ENCODE data around the gene CLDN2. TPM values are rescaled to one million over a fixed set of nuclear protein-coding genes. Genes with fewer than 3 reads are reported as not detected.

CLDN2 gene
- total RNA-seq, 4 donors from 2014 or later: 0.11 to 0.17 TPM; not detected in 2

DNA sequence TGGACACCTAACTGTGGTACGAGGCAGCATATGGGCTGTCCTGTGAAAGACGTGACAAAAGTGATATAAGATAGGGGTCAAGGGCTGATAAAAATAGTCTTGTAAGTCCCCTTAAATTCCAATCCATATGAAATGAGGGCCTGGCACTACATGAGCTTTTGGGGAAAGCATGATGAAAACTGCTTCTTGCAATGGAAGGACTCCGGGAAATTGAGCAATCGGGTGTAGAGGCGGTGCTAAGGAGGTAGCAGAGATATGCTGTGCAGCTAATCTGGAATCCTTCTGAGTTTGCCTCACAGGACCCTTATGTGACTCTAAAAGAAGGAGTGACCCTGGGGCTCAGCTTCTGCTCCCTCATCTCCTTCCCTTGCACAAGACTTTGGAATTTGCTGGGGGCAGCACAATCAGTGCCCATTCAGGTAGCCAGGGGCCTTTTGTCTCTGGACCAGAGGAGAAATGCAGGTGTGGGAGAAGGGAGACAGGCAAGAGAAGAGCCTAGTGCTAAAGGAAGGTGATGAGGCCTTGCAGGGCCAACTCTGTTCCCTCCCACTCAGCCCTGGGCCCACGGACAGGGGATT lies 12.8 kb downstream of the CLDN2 start:
- intact Hi-C loops (cut with DNase I): no loop called here
- Histone ChIP-seq H3K27me3 (no peaks in the 10 kb centered on the region), H3K36me3 (peaks cover 0 to 3% (median under 1%) of the 10 kb centered on the region in 4 donors), H3K27ac (replicated peaks in 1 of 4) (no peak overlapping the region), H3K9me3 (no peaks in the 10 kb centered on the region), H3K4me3 (no peak overlapping the region), H3K4me1 (no peaks in the 10 kb centered on the region)
- TF ChIP-seq, protein P1, sequence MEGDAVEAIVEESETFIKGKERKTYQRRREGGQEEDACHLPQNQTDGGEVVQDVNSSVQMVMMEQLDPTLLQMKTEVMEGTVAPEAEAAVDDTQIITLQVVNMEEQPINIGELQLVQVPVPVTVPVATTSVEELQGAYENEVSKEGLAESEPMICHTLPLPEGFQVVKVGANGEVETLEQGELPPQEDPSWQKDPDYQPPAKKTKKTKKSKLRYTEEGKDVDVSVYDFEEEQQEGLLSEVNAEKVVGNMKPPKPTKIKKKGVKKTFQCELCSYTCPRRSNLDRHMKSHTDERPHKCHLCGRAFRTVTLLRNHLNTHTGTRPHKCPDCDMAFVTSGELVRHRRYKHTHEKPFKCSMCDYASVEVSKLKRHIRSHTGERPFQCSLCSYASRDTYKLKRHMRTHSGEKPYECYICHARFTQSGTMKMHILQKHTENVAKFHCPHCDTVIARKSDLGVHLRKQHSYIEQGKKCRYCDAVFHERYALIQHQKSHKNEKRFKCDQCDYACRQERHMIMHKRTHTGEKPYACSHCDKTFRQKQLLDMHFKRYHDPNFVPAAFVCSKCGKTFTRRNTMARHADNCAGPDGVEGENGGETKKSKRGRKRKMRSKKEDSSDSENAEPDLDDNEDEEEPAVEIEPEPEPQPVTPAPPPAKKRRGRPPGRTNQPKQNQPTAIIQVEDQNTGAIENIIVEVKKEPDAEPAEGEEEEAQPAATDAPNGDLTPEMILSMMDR (IDR thresholded peaks at IDR 0.05): no peak
- TF ChIP-seq POLR2AphosphoS5 (IDR thresholded peaks at IDR 0.05) (no peak), POLR2A (IDR thresholded peaks at IDR 0.05; ENCODE audit: low read depth) (no peak), EP300 (IDR thresholded peaks at IDR 0.05) (no peak)
- no peak for DNase-seq (ENCODE audit: extremely low spot score)
- 86% methylated on average over 6 of the region's 6 CpGs for WGBS

DNA sequence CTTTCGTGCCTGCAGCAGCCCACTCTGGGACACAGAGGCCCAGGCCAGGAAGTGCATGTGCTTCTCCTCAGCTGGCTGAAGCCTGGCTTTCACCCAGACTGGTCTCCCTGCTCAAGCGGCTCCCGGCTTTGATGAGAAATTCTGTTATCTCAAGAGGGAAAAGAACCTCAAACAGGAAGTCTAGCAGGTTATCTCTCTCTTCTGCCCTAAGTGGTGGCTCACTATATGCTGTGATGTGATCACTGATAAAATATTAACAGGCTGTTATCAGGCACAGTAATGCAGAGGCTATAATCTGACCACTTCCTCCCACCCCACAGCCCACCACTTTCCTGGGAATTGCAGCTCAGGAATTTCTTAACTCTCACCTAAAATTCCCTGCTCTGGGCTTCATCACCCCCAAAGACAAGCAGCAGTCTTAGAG lies 13.3 kb downstream of the CLDN2 start:
- peaks cover 0 to 3% (median 1%) of the 10 kb centered on the region in 4 donors for H3K36me3 ChIP-seq
- H3K27ac ChIP-seq (replicated peaks in 1 of 4): no peak overlapping the region
- intact Hi-C loops (cut with DNase I): no loop called here
- H3K27me3 ChIP-seq: no peaks in the 10 kb centered on the region
- no peaks in the 10 kb centered on the region for H3K4me1 ChIP-seq
- WGBS: 63% methylated on average over 3 of the region's 3 CpGs
- H3K4me3 ChIP-seq: no peak overlapping the region
- H3K9me3 ChIP-seq: no peaks in the 10 kb centered on the region
- DNase-seq (ENCODE audit: extremely low spot score): no peak
- TF ChIP-seq POLR2A (IDR thresholded peaks at IDR 0.05; ENCODE audit: low read depth) (no peak), POLR2AphosphoS5 (IDR thresholded peaks at IDR 0.05) (no peak), EP300 (IDR thresholded peaks at IDR 0.05) (no peak)
- TF ChIP-seq, protein P1 (IDR thresholded peaks at IDR 0.05): no peak

DNA sequence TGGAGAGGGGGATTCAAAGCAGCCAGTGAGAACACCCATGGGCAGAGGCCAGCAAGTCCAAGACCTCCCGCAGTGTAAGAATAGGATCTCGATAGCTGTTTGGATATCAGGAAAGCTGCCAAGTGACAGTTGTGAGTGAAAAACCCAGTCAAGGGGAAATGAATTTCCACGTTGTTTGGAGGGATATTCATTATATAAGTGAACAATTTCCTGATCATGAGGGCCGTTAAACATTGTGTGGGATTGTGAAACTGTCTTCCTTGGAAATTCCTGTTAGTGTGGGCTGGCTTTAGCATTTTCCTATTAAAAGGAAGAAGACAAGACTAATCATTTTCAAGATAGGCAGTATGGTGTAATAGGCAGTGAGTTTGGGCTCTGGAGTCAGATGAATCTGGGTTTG lies 15.0 kb downstream of the CLDN2 start:
- Histone ChIP-seq H3K4me3 (no peak overlapping the region), H3K27ac (replicated peaks in 1 of 4) (no peak overlapping the region), H3K9me3 (no peaks in the 10 kb centered on the region), H3K36me3 (peaks cover 0 to 9% (median 1%) of the 10 kb centered on the region in 4 donors), H3K27me3 (no peaks in the 10 kb centered on the region), H3K4me1 (no peaks in the 10 kb centered on the region)
- DNase-seq (ENCODE audit: extremely low spot score): no peak
- 61% methylated on average over 4 of the region's 4 CpGs for WGBS
- intact Hi-C loops (cut with DNase I): no loop called here
- TF ChIP-seq EP300 (IDR thresholded peaks at IDR 0.05): no peak
- no peak for TF ChIP-seq POLR2A (IDR thresholded peaks at IDR 0.05; ENCODE audit: low read depth)
- TF ChIP-seq, protein P1 (IDR thresholded peaks at IDR 0.05): no peak
- TF ChIP-seq POLR2AphosphoS5 (IDR thresholded peaks at IDR 0.05): no peak

DNA sequence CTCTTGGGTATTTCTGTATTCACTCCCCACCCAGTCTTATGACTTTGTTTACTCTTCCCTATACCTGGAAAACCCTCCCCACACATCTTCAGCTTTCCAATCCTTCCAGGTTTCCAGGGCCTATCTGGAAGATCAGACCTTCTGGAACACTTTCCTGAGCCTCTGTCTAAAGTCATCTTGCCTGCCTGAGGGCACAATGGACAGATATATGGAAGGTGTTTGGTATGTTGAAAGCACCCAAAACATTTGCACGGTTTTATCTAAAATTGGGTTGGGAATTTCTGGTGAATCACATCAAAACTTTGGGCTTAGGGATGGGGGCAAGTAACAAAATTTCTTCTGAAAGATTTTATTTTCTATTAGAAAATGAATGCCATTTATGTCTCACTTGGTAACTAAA lies 16.0 kb downstream of the CLDN2 start:
- intact Hi-C loops (cut with DNase I): no loop called here
- Histone ChIP-seq H3K36me3 (peaks cover 0 to 9% (median 5%) of the 10 kb centered on the region in 4 donors), H3K4me3 (no peak overlapping the region), H3K9me3 (no peaks in the 10 kb centered on the region), H3K27ac (replicated peaks in 1 of 4) (no peak overlapping the region), H3K4me1 (no peaks in the 10 kb centered on the region), H3K27me3 (no peaks in the 10 kb centered on the region)
- 25% methylated on average over 1 of the region's 1 CpG for WGBS
- TF ChIP-seq EP300 (IDR thresholded peaks at IDR 0.05) (no peak), POLR2A (IDR thresholded peaks at IDR 0.05; ENCODE audit: low read depth) (no peak), POLR2AphosphoS5 (IDR thresholded peaks at IDR 0.05) (no peak)
- TF ChIP-seq, protein P1 (IDR thresholded peaks at IDR 0.05): no peak
- no peak for DNase-seq (ENCODE audit: extremely low spot score)

DNA sequence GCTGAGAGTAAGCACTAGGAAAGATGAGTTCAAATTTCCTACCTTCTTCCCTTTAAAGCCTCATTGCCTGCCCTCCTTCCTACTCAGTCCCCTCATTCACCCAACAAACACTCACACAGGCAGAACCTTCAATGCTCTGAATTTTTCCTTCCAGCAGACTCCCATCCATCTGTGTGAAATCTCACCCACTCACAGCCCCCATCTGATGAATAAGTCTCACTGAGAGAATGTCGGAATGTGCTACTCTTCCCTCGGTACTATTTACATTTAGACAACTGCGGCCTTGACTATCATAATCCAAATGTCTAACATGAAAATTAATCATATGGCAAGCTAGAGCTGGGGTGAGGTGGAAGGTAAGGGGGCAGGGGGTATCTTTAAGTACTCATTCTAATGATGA lies 19.4 kb downstream of the CLDN2 start:
- intact Hi-C loops (cut with DNase I): no loop called here
- Histone ChIP-seq H3K4me1 (no peaks in the 10 kb centered on the region), H3K4me3 (no peak overlapping the region), H3K27me3 (no peaks in the 10 kb centered on the region), H3K9me3 (no peaks in the 10 kb centered on the region), H3K27ac (replicated peaks in 1 of 4) (no peak overlapping the region), H3K36me3 (peaks cover 0 to 26% (median 22%) of the 10 kb centered on the region in 4 donors)
- no peak for DNase-seq (ENCODE audit: extremely low spot score)
- WGBS: 65% methylated on average over 3 of the region's 3 CpGs
- TF ChIP-seq POLR2A (IDR thresholded peaks at IDR 0.05; ENCODE audit: low read depth) (no peak), EP300 (IDR thresholded peaks at IDR 0.05) (no peak), POLR2AphosphoS5 (IDR thresholded peaks at IDR 0.05) (no peak)
- TF ChIP-seq, protein P1 (IDR thresholded peaks at IDR 0.05): no peak
